SK-N-MC (cell line): ENCODE measurements around the gene ZNF300.
A peak's percentile ranks its signal among the peaks of the same experiment; 100 is the strongest.

Experiments
- DNase-seq: peaks from one replicate; pipeline ENCODE4 v3.0.0-alpha.2; 2011; ENCODE audit warnings: low read depth, low spot score
- H3K27ac ChIP-seq: fragments of 200-600 bp; sonication (generic); 2 replicates; pipeline ENCODE4 v1.5.1; 2016; ENCODE audit warnings: mixed run types
- H3K36me3 ChIP-seq: fragments of 200-600 bp; sonication (generic); 2 replicates; pipeline ENCODE4 v1.6.1; 2017; ENCODE audit warnings: antibody characterized with exemption, low read length, mixed read lengths; ENCODE audit not compliant: insufficient read depth
- H3K4me3 ChIP-seq: fragments of 200-600 bp; sonication (generic); 2 replicates; pipeline ENCODE4 v1.5.1; 2016
- H3K9ac ChIP-seq: fragments of 200-600 bp; sonication (generic); 2 replicates; pipeline ENCODE4 v1.8.0; 2017; ENCODE audit warnings: mixed run types, mixed read lengths; ENCODE audit not compliant: insufficient read length
- H3K9me3 ChIP-seq: fragments of 200-600 bp; sonication (generic); 2 replicates; pipeline ENCODE4 v1.6.1; 2017; ENCODE audit warnings: low read depth, mild to moderate bottlenecking, antibody characterized with exemption, low read length, moderate library complexity, mixed read lengths
- EZH2 ChIP-seq: fragments of 200-600 bp; sonication (generic); IDR thresholded peaks from one replicate; pipeline ENCODE4 v1.6.1; 2017; ENCODE audit warnings: antibody characterized with exemption
- FOXP2 ChIP-seq: optimal IDR thresholded peaks from 2 replicates; pipeline ENCODE3; 2011; ENCODE audit warnings: mild to moderate bottlenecking, moderate library complexity; ENCODE audit not compliant: insufficient read depth; ENCODE audit errors: extremely low read length, control extremely low read depth
- POLR2AphosphoS5 ChIP-seq: IDR thresholded peaks from 2 replicates; pipeline ENCODE4 v1.6.1; 2012; ENCODE audit warnings: mild to moderate bottlenecking, low read depth, low read length, borderline replicate concordance

Gene ZNF300

DNA sequence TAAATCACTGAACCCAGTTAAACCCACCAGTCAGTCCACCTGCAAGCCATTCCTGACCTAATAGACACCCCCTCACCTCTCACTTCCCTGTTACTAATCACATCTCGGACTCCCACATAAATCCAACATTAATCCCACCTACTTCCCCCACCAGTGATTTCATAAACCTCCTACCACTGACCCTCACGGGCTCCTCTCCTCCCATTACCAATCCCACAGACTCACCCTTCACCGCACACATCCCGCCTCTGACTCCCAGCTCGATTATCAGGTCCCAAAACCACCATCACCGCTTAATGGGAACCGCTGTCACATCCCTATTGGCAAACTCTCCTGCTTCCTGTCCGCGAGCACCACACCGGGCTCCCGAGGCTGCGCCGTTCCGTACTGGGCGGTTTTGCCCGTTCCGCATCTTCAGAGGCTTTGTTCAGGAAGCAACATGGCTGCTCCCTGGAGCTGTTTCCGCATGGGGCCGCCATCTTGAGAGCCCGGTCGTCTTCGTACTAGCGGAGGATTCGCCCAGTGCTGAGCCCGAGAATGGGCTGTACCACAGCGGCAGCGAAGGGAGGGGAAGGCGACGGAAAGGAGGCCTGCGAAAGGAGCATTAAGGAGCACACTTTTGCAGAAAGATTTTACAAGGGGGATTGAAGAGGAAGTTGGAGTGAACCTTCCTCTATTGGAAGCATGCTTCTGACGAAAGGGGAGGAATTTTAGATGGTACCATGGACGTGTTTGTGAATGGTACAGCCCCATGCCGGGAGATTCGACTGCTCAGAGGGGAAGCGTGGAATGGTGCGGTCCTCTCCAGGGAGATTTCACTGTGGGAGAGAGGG is at the start of gene ZNF300:
TSS of gene ZNF300 (minus strand) at position 502 of the 833 bp plus-strand sequence. CDS start 1,825 bp downstream, outside the sequence.
- Histone ChIP-seq H3K9me3 (peaks cover 24% of the 10 kb centered on the region), H3K27ac (peak within 1 kb of the TSS; percentile 88), H3K4me3 (peak within 1 kb of the TSS; percentile 83), H3K36me3 (peaks cover 49% of the 10 kb centered on the region), H3K9ac (peak within 1 kb of the TSS; percentile 78)
- TF ChIP-seq EZH2 = no peak
- peak; percentile 64 for TF ChIP-seq POLR2AphosphoS5
- DNase-seq = peak; percentile 84

DNA sequence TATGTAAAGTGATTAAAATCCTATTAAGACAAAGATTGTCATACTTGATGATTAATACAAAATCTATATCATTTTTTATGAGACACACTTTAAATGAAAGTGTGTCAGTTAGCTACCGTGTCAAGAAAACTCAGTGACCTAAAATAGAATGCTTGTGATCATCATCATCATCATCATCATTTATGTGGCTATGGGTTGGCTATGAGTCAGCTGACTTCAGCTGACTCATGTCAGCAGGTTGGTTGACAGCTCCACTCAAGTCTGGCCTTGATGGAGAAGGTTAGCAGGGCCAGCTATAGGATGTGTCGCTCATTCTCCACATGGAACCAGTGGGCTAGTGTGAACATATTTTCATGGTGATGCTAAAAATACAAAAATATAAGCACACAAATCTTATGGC is 43.8 kb upstream of the ZNF300 start:
- TF ChIP-seq POLR2AphosphoS5 (no peak), EZH2 (no peak), FOXP2 (no peak)
- H3K36me3 ChIP-seq = no peaks in the 10 kb centered on the region
- no peak overlapping the region for H3K4me3 ChIP-seq
- DNase-seq = no peak
- H3K9ac ChIP-seq = no peak overlapping the region
- no peak overlapping the region for H3K27ac ChIP-seq
- H3K9me3 ChIP-seq = peaks cover 3% of the 10 kb centered on the region; the same call in 1 of the 2 replicates

DNA sequence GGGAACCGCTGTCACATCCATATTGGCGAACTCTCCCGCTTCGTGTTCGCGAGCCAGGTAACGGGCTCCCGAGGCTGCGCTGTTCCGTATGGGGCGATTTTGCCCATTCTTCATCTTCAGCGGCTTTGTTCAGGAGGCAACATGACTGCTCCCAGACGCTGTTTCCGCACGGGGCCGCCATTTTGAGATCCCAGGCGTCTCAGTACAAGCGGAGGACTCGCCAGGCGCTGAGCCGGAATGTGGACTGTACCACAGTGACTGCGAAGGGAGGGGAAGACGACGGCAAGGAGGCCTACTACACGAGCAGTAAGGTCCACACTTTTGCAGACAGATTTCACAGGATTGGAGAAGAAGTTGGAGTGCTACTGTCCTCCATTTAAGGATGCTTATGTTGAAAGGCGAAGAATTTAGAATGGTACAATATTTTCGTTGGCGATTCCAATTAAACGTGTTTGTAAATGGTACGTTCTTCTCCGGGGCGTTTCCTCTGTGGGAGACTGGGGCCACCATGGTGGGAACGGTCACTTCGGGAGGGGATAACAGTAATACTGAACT is 41.6 kb upstream of the ZNF300 start:
- no peak for DNase-seq
- no peak overlapping the region for H3K4me3 ChIP-seq
- no peak overlapping the region for H3K27ac ChIP-seq
- H3K9me3 ChIP-seq = peaks cover 3% of the 10 kb centered on the region; the same call in 1 of the 2 replicates
- no peaks in the 10 kb centered on the region for H3K36me3 ChIP-seq
- H3K9ac ChIP-seq = no peak overlapping the region
- no peak for TF ChIP-seq POLR2AphosphoS5

DNA sequence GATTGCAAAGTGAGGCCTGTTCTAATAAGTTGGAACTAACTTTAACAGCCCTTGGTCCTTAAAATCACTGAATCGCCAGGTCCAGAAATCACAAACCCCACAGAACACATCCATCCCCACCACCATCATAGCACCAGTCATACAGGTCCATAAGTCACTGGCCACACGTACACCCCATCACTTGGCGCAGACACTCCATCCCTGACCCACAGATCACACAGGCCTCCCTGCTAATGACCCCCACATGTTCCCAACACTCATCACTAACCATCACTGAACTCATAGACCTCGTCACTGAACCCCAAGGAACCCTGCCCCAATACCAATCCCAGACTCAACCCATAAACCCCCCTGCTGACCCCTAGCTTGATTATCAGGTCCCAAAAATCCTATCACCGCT is 41.2 kb upstream of the ZNF300 start:
- no peak for TF ChIP-seq FOXP2
- no peak for TF ChIP-seq POLR2AphosphoS5
- no peak for TF ChIP-seq EZH2
- Histone ChIP-seq H3K27ac (no peak overlapping the region), H3K36me3 (no peaks in the 10 kb centered on the region), H3K9me3 (peaks cover 3% of the 10 kb centered on the region; the same call in 1 of the 2 replicates), H3K9ac (no peak overlapping the region), H3K4me3 (no peak overlapping the region)
- DNase-seq = no peak

- no peak for DNase-seq
- Histone ChIP-seq H3K4me3 (no peak overlapping the region), H3K36me3 (no peaks in the 10 kb centered on the region), H3K9ac (no peak overlapping the region), H3K27ac (no peak overlapping the region), H3K9me3 (peaks cover 3% of the 10 kb centered on the region; the same call in 1 of the 2 replicates)
- no peak for TF ChIP-seq FOXP2
- no peak for TF ChIP-seq EZH2
- no peak for TF ChIP-seq POLR2AphosphoS5
These were observed 40.7 kb upstream of the ZNF300 start for GRCh38 chr5:150945486-150945885.

DNA sequence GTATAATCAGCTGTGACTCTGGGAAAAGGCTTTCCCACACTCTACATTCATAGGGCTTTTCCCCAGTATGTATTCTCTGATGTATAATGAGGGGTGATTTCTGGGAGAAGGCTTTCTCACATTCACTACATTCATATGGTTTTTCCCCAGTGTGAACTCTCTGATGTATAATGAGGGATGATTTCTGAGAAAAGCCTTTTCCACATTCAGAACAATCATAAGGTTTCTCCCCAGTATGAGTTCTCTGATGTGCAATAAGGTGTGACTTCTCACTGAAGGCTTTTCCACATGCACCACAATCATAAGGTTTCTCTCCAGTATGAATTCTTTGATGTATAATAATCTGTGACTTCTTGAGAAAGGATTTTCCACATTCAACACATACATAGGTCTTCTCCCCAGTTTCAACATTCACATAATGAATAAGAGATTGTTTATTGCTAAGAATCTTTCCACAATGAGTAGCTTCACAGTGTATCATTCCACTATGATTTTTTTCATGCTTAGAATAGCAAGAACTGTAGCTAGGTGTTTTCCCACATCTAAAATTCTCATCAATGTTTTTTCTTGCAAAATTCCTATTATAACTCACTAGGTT is 26.7 kb upstream of the ZNF300 start:
- H3K9me3 ChIP-seq = peaks cover 8% of the 10 kb centered on the region; the same call in 1 of the 2 replicates

GRCh38 chr5:150918613-150919012 is 13.8 kb upstream of the ZNF300 start:
- Histone ChIP-seq H3K9me3 (no peaks in the 10 kb centered on the region; the same call in 1 of the 2 replicates), H3K4me3 (no peak overlapping the region), H3K27ac (no peak overlapping the region), H3K36me3 (no peaks in the 10 kb centered on the region), H3K9ac (no peak overlapping the region)
- DNase-seq = no peak
- TF ChIP-seq EZH2 (no peak), FOXP2 (no peak), POLR2AphosphoS5 (no peak)

More for the DNA sequence above, 26.7 kb upstream of the ZNF300 start:
- Histone ChIP-seq H3K27ac (no peak overlapping the region), H3K4me3 (no peak overlapping the region), H3K9ac (no peak overlapping the region), H3K36me3 (no peaks in the 10 kb centered on the region)
- DNase-seq = no peak
- TF ChIP-seq EZH2 (no peak), POLR2AphosphoS5 (no peak), FOXP2 (no peak)

- Histone ChIP-seq H3K4me3 (no peak overlapping the region), H3K9ac (no peak overlapping the region), H3K27ac (no peak overlapping the region), H3K9me3 (no peaks in the 10 kb centered on the region), H3K36me3 (no peaks in the 10 kb centered on the region)
- no peak for DNase-seq
- no peak for TF ChIP-seq EZH2
- no peak for TF ChIP-seq FOXP2
- no peak for TF ChIP-seq POLR2AphosphoS5
These were observed 7.6 kb upstream of the ZNF300 start for GRCh38 chr5:150912312-150912814.
